Measurements from ENCODE around the gene TP53RK.

TP53RK gene

DNA sequence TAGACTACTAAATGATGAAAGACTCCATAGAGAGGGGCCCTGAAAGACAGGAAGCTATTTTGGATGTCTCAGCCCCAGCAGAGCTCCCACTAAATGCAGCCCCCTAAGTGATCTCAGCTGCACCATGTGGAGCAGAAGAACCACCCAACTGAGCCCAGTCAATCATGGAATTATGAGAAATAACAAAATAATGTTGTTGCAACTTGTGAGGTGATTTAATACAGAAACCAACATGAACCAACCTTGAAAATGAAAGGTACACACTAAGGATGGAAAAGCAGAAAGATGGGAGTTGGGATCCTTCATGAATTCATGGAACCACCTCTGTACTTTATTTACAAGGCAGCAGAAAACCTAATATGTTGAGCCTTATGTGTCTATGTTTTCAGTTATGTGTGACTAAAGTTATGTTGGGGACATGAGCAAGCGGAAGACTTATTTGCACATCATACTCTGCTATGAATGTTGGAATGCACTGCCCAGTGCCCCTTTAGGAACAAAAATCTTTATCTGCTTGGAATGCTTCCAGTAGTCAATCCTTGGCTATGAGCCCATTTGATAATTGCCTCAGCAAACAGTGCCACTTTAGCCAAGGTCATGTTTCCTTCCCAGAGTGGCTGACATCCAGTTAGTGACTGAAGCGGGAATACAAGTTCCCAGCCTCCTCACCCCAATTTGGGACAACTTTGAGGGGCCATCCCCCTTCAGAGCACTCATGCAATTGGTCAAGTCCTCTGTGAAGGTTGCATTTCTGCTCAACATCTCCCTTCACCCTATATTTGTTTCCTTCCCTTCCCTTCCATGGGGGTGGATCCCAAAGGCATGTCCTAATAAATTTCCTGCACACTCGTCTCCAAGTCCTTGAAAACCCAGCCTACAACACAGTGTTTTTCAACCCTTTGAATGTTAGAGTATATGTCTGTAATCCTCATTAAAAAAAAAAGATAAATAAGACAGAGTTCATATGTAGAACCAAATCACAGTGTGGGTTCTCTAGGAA lies 18.4 kb downstream of the TP53RK start:
- DNase-seq = no peak
- in situ Hi-C loops (cut with MboI; ENCODE audit: low pct_unique_long_range_greater_than_20kb, low sequenced_read_pairs) = no loop called here

- in situ Hi-C loops (cut with MboI; ENCODE audit: low pct_unique_long_range_greater_than_20kb, low sequenced_read_pairs) = no loop called here
These were observed 19.0 kb downstream of the TP53RK start for GRCh38 chr20:46670228-46670584.

GRCh38 chr20:46666818-46667515 lies 22.3 kb downstream of the TP53RK start:
- no peak for DNase-seq

More at GRCh38 chr20:46670228-46670584, 19.0 kb downstream of the TP53RK start:
- no peak for DNase-seq

DNA sequence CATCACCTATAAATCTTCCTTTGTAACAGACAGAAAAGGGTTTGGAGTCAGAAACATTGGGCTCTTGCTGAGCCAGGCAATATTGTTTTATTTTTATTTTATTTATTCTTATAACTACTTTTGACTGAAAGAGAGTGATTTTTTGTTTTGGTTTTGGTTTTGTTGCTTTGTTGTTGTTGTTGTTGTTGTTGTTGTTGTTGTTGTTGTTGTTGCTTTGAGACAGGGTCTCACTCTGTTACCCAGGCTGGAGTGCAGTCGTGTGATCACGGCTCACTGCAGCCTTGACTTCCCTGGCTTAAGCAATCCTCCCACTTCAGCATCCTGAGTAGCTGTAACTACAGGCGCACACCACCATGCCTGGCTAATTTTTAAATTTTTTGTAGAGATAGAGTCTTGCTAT lies 22.9 kb downstream of the TP53RK start:
- in situ Hi-C loops (cut with MboI; ENCODE audit: low pct_unique_long_range_greater_than_20kb, low sequenced_read_pairs) = no loop called here
- no peak for DNase-seq

More at GRCh38 chr20:46666818-46667515, 22.3 kb downstream of the TP53RK start:
- in situ Hi-C loops (cut with MboI; ENCODE audit: low pct_unique_long_range_greater_than_20kb, low sequenced_read_pairs) = no loop called here

DNA sequence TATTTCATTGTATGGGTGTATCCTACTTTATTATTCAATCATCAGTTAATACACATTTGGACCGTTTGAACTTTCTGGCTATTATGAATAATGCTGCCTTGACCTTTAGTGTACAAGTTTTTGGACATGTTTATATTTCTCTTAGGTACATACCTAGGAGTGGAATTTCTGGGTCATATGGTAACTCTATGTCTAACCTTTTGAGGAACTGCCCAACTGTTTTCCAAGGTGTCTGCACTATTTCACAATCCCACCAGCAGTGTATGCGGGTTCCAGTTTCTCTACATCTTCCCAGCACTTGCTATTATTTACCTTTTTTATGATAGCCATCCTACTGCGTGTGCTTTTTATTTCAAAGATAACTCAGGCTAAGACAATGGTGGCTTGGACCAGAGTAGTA lies 23.6 kb downstream of the TP53RK start:
- no peak for DNase-seq
- in situ Hi-C loops (cut with MboI; ENCODE audit: low pct_unique_long_range_greater_than_20kb, low sequenced_read_pairs) = no loop called here

- in situ Hi-C loops (cut with MboI; ENCODE audit: low pct_unique_long_range_greater_than_20kb, low sequenced_read_pairs) = no loop called here
- no peak for DNase-seq
These were observed 25.7 kb downstream of the TP53RK start for GRCh38 chr20:46663531-46663930.

DNA sequence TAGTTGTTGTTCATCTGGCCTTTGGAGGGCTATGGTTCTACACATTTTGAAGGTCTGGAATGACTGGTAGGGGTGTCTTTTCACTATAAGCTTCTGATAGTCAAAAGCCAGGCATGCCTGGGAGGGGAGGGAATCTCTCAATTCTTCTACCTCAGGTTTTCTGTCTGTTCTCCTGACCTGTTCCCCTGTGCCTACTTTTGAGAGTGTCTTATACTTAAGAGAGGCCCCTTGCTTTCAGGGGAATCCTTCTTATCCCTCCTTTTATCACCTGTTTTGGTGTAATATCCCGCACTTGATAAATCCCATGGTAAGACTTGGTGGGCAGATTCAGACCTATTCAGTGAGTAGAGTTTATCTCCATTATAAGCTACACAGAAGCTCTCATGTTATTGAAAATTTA lies 27.6 kb downstream of the TP53RK start:
- in situ Hi-C loops (cut with MboI; ENCODE audit: low pct_unique_long_range_greater_than_20kb, low sequenced_read_pairs) = no loop called here
- DNase-seq = no peak

DNA sequence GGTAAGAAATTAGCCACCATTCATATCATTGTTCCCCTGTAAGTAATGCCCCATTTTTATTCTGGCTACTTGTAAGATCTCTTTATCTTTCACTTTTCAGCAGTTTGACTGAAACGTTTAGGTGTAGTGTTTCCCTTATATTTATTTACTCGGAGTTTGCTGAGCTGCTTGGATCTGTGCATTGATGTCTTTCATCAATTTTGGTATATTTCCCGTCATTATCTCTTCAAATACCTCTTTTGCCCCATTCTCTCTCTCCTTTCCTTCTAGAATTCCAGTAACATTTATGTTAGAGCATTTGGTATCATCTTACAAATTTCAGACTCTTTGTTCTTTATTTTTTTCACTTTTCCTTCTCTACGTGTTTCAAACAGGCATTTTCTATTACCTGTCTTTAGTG lies 28.8 kb downstream of the TP53RK start:
- no peak for DNase-seq
- in situ Hi-C loops (cut with MboI; ENCODE audit: low pct_unique_long_range_greater_than_20kb, low sequenced_read_pairs) = no loop called here

- in situ Hi-C loops (cut with MboI; ENCODE audit: low pct_unique_long_range_greater_than_20kb, low sequenced_read_pairs) = no loop called here
- DNase-seq = no peak
These were observed 31.6 kb downstream of the TP53RK start for GRCh38 chr20:46657618-46658017.

DNA sequence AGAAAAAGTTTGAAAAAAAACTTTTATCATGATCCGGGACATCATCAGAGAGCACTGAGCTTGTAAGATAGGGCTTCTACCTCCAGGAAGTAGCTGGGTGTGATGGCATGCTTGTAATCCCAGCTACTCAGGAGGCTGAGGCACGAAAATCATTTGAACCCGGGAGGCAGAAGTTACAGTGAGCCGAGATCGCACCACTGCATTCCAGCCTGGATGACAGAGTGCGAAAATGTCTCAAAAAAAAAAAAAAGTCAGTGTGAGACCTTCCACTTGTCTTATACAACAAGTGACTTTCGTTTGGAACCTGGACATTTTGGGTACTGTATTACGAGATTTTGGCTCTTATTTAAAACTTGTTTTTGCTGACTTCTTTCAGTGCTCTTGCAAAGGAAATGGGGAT lies 32.1 kb downstream of the TP53RK start:
- no peak for DNase-seq
- in situ Hi-C loops (cut with MboI; ENCODE audit: low pct_unique_long_range_greater_than_20kb, low sequenced_read_pairs) = no loop called here

DNA sequence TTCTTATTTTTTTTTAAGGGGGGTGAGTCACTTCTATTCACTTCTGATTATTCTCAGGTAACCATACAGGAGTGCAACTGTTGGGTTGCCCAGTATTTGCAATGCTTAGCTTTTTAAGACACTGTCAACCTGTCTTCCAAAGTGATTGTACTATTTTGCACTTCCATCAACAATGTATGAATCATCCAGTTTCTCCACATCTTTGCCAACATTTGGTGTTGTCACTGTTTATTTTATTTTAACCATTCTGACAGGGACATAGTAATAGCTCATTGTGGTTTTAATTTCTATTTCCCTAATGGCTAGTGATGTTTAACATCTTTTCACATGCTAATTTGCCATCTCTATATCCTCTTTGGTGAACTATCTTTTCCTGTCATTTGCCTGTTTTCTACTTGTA lies 36.5 kb downstream of the TP53RK start:
- DNase-seq = no peak

DNA sequence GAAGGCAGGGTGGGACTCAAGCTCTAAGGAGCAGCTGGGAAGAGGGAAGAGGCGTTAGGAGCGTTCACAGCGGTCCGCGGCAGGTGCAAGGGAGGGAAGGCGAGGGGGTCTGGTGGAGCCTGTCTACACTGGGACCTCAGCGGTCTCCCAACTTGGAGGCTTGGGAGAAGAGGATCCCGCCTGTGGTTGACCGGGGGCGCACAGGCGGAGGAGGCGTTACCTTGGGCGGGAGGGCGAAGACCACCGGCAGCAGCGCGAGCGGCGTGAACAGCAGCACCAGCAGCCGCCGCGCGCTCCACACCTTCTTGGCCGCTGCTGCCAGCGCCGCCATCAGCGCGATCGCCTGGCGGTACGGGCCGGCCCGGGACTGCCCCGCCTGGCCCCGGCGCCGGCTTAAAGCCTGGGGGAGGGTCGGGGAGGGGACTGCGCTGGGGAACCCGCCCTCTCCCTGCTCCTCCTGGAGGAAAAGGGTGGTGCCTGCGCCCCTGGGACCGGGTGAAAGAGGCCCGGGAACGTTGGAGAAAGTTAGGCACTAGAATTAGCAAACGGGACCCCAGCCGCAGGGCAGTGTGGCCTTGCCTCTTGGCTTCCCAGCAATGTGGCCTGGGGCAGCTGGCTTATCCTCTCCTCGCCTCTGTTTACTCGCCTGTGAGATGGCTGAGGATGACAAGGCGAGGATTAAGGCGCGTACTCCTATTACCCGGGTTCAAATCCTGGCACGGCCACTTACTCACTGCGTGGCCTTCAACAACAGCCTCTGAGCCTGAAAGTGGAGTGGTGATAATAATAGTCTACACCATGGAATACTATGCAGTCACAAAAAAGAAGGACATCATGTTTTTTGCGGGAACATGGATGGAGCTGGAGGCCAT lies 37.9 kb downstream of the TP53RK start, which contains the start of gene SLC13A3:
Gene SLC13A3, minus strand, starts transcription at position 369 of the 872 bp plus-strand sequence. Its CDS starts 38 bp downstream, at position 331.
- in situ Hi-C loops (cut with MboI; ENCODE audit: low pct_unique_long_range_greater_than_20kb, low sequenced_read_pairs) = no loop called here

More for the DNA sequence above, 36.5 kb downstream of the TP53RK start:
- in situ Hi-C loops (cut with MboI; ENCODE audit: low pct_unique_long_range_greater_than_20kb, low sequenced_read_pairs) = no loop called here

GRCh38 chr20:46650575-46651090 lies 38.6 kb downstream of the TP53RK start:
- no peak for DNase-seq
- in situ Hi-C loops (cut with MboI; ENCODE audit: low pct_unique_long_range_greater_than_20kb, low sequenced_read_pairs) = no loop called here

More for the DNA sequence above, 37.9 kb downstream of the TP53RK start, which contains the start of gene SLC13A3:
- DNase-seq = no peak

DNA sequence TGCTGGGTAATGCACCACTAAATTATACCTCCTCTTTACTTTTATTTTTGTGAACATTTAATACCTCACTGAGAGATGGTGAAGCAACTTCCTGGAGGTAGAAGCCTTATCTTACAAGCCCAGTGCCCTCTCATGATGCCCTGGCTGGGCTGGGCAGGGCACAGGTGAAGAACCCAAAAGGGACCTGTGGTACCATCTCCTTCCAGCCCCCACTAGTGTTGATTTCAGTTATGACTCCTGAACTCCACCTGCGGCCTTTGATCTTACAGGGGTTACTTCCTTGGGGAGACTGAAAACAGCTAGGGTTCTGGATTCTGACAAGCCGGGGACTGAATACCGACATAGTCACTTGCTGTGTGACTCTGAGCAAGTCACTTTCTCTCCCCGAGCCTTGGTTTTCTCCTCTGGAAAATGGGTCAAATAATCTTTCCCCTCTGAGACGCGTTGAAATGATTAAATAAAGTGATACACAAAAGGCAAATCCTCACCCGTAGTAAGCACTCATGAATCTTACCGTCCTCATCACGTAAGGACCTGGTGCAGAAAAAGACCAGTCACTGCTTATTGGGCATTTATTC lies 39.2 kb downstream of the TP53RK start:
- no peak for DNase-seq
- in situ Hi-C loops (cut with MboI; ENCODE audit: low pct_unique_long_range_greater_than_20kb, low sequenced_read_pairs) = no loop called here

- no peak for DNase-seq
- in situ Hi-C loops (cut with MboI; ENCODE audit: low pct_unique_long_range_greater_than_20kb, low sequenced_read_pairs) = no loop called here
These were observed 39.6 kb downstream of the TP53RK start for GRCh38 chr20:46649650-46649949.

DNA sequence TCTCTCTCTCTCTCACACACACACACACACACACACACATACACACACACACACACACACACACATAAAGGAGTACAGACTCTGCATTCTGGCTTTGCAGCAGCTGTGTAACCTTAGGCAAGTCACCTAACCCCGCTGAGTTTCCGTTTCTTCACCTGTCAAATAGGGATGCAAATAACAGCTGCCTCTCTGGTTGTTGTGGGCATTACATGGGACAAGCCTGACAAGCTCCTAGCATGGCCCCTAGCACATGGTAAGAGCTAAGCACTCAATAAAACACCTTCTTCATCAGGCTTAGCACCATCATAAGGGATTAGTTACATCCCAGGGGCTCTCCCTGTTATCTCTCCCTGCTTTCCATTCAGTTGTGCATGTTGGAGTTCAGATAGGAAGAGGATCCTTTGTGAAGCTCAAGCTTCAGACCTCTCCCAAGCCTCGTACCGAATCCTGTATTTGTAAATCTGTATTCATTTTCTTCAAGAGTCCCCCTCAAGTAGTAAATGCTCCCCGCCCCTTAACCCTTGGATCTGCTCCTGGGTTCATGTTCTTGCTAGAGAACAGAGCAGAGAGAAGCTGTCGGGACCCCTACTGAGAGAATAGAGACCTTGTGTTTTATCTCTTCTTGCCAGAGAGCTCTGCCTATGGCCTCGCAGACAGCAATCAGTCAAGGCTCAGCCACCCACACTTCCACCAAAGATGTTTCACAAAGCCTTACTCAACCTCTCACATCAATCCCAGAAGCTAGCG lies 40.2 kb downstream of the TP53RK start:
- in situ Hi-C loops (cut with MboI; ENCODE audit: low pct_unique_long_range_greater_than_20kb, low sequenced_read_pairs) = no loop called here
- no peak for DNase-seq

GRCh38 chr20:46647469-46647868 lies 41.8 kb downstream of the TP53RK start:
- no peak for DNase-seq
- in situ Hi-C loops (cut with MboI; ENCODE audit: low pct_unique_long_range_greater_than_20kb, low sequenced_read_pairs) = no loop called here

GRCh38 chr20:46646659-46647380 lies 42.4 kb downstream of the TP53RK start:
- DNase-seq = no peak
- in situ Hi-C loops (cut with MboI; ENCODE audit: low pct_unique_long_range_greater_than_20kb, low sequenced_read_pairs) = no loop called here

Data from KBM-7 (cell line).